H1 (cell line): Measurements from ENCODE around the gene SPATA32. TPM values are rescaled to one million over a fixed set of nuclear protein-coding genes. Genes with fewer than 3 reads are reported as not detected.

Experiments used
- CTCF ChIA-PET: fragments of 300-600 bp; sonication (Branson Sonifier 250); formaldehyde crosslinking; loops from one replicate; lab custom pipeline; 2021; ENCODE audit not compliant: partially characterized antibody; lab: Charles Lee
- POLR2A ChIA-PET: fragments of 300-600 bp; sonication (Branson Sonifier 250); formaldehyde crosslinking; loops from one replicate; lab custom pipeline; 2021; ENCODE audit warnings: inconsistent platforms; ENCODE audit not compliant: partially characterized antibody; lab: Charles Lee
- DNase-seq, 2 experiments: peaks; one replicate each; pipeline versions ENCODE4 v3.0.0 to v3.0.0-alpha.2; 2010 to 2022; ENCODE audit warnings: low spot score in 2 of 2, low read depth in 1 of 2, mixed read lengths in 1 of 2
- FAIRE-seq: peaks from 2 replicates; lab custom pipeline; 2011; peaks lifted over from hg19 to GRCh38; lab: Jason Lieb, UNC
- H2AFZ ChIP-seq: 2 replicates; pipeline ENCODE4 v1.8.1; 2012; ENCODE audit warnings: low read length, inconsistent platforms
- H2AK5ac ChIP-seq: 2 replicates; pipeline ENCODE4 v1.6.1; 2013; ENCODE audit warnings: low read depth, low read length
- H2BK120ac ChIP-seq: replicated peaks from 2 replicates; pipeline ENCODE3; 2013; ENCODE audit warnings: low read depth, low read length, inconsistent platforms
- H2BK12ac ChIP-seq: 2 replicates; pipeline ENCODE4 v1.6.1; 2013; ENCODE audit warnings: low read depth, low read length
- H2BK15ac ChIP-seq: 2 replicates; pipeline ENCODE4 v1.6.1; 2013; ENCODE audit warnings: low read length
- H2BK20ac ChIP-seq: 2 replicates; pipeline ENCODE4 v1.6.1; 2013; ENCODE audit warnings: low read length
- H2BK5ac ChIP-seq: 2 replicates; pipeline ENCODE4 v1.6.1; 2013; ENCODE audit warnings: low read depth, low read length
- H3K14ac ChIP-seq: 2 replicates; pipeline ENCODE4 v1.6.1; 2013; ENCODE audit warnings: inconsistent platforms; ENCODE audit not compliant: insufficient read length
- H3K18ac ChIP-seq: 2 replicates; pipeline ENCODE4 v1.6.1; 2013; ENCODE audit warnings: low read length; ENCODE audit errors: extremely low read depth
- H3K23ac ChIP-seq: 2 replicates; pipeline ENCODE4 v1.6.1; 2013; ENCODE audit warnings: inconsistent platforms; ENCODE audit not compliant: insufficient read length
- H3K23me2 ChIP-seq: 2 replicates; pipeline ENCODE4 v1.6.1; 2013; ENCODE audit warnings: low read depth, low read length
- H3K27ac ChIP-seq: 2 replicates; pipeline ENCODE4 v1.6.1; 2011; ENCODE audit warnings: low read depth, low read length, inconsistent platforms
- H3K27me3 ChIP-seq, 4 experiments: replicated peaks in 1 of 4; 1 replicate in 1 of 4; 2 replicates in 3 of 4; pipeline versions ENCODE4 v1.6.1 to v1.8.1; 2011 to 2013; ENCODE audit warnings: low read length in 3 of 4, mild to moderate bottlenecking in 3 of 4, inconsistent platforms in 2 of 4, mixed read lengths in 2 of 4, moderate library complexity in 1 of 4; ENCODE audit not compliant: control insufficient read depth in 3 of 4, insufficient read depth in 3 of 4; ENCODE audit errors: extremely low read depth in 1 of 4
- H3K36me3 ChIP-seq, 4 experiments: 2 replicates each; pipeline versions ENCODE4 v1.6.1 to v1.8.1; 2011 to 2013; ENCODE audit warnings: mild to moderate bottlenecking in 4 of 4, low read length in 3 of 4, moderate library complexity in 2 of 4, control low read depth in 1 of 4, inconsistent platforms in 1 of 4; ENCODE audit not compliant: insufficient read depth in 4 of 4, control insufficient read depth in 2 of 4
- H3K4ac ChIP-seq: replicated peaks from 2 replicates; pipeline ENCODE3; 2013; ENCODE audit warnings: low read length, low read depth, mixed read lengths, inconsistent platforms; ENCODE audit not compliant: insufficient read length
- H3K4me1 ChIP-seq, 4 experiments: replicated peaks in 1 of 4; 1 replicate in 1 of 4; 2 replicates in 3 of 4; pipeline versions ENCODE4 v1.6.1 to v1.8.1; 2011 to 2013; ENCODE audit warnings: low read length in 3 of 4, inconsistent platforms in 2 of 4, mixed read lengths in 1 of 4; ENCODE audit not compliant: insufficient read depth in 4 of 4, control insufficient read depth in 3 of 4
- H3K4me2 ChIP-seq, 2 experiments: 2 replicates each; pipeline versions ENCODE4 v1.6.1 to v1.8.1; 2011 to 2013; ENCODE audit warnings: low read depth in 2 of 2, low read length in 2 of 2, control low read depth in 1 of 2, inconsistent platforms in 1 of 2, mild to moderate bottlenecking in 1 of 2; ENCODE audit not compliant: insufficient read depth in 1 of 2
- H3K4me3 ChIP-seq, 4 experiments: fragments of 200-600, 300-600 bp in 1 of 4; sonication (generic), shearing (Covaris generic), sonication (Bioruptor Twin) in 1 of 4; 2 replicates each; pipeline versions ENCODE4 v1.5.1 to v1.8.1; 2011 to 2016; ENCODE audit warnings: low read length in 4 of 4, low read depth in 3 of 4, control low read depth in 2 of 4, inconsistent platforms in 2 of 4, mild to moderate bottlenecking in 2 of 4, mixed read lengths in 1 of 4, moderate library complexity in 1 of 4; ENCODE audit not compliant: insufficient read depth in 2 of 4; ENCODE audit errors: extremely low read depth in 1 of 4
- H3K56ac ChIP-seq: replicated peaks from 2 replicates; pipeline ENCODE3; 2013; ENCODE audit warnings: low read depth, mild to moderate bottlenecking, mixed read lengths, low read length, inconsistent platforms; ENCODE audit not compliant: insufficient read length
- H3K79me1 ChIP-seq: 2 replicates; pipeline ENCODE4 v1.6.1; 2013; ENCODE audit warnings: low read depth, low read length, control low read depth
- H3K79me2 ChIP-seq, 2 experiments: 2 replicates each; pipeline versions ENCODE4 v1.6.1 to v1.8.1; 2012 to 2013; ENCODE audit warnings: low read length in 2 of 2, mild to moderate bottlenecking in 2 of 2, inconsistent platforms in 1 of 2; ENCODE audit not compliant: insufficient read depth in 2 of 2, control insufficient read depth in 1 of 2
- H3K9ac ChIP-seq, 4 experiments: replicated peaks in 1 of 4; 1 replicate in 1 of 4; 2 replicates in 3 of 4; pipeline versions ENCODE4 v1.6.1 to v1.8.1; 2011 to 2013; ENCODE audit warnings: low read depth in 3 of 4, low read length in 3 of 4, control low read depth in 2 of 4, mild to moderate bottlenecking in 2 of 4, moderate library complexity in 2 of 4, inconsistent platforms in 1 of 4; ENCODE audit errors: extremely low read depth in 1 of 4
- H3K9me3 ChIP-seq, 2 experiments: 2 replicates each; pipeline versions ENCODE4 v1.6.1 to v1.8.1; 2012 to 2013; ENCODE audit warnings: mild to moderate bottlenecking in 2 of 2, moderate library complexity in 2 of 2, control low read depth in 1 of 2, inconsistent platforms in 1 of 2, low read depth in 1 of 2, low read length in 1 of 2, mixed read lengths in 1 of 2; ENCODE audit not compliant: insufficient read depth in 2 of 2
- H4K20me1 ChIP-seq, 2 experiments: replicated peaks in 1 of 2; 2 replicates each; pipeline versions ENCODE3 to v1.8.1; 2011 to 2013; ENCODE audit warnings: inconsistent platforms in 2 of 2, low read length in 2 of 2, mild to moderate bottlenecking in 1 of 2; ENCODE audit not compliant: insufficient read depth in 2 of 2, control insufficient read depth in 1 of 2
- H4K5ac ChIP-seq: 2 replicates; pipeline ENCODE4 v1.6.1; 2013; ENCODE audit warnings: low read length, low read depth, mixed read lengths, inconsistent platforms; ENCODE audit not compliant: insufficient read length
- H4K8ac ChIP-seq: 2 replicates; pipeline ENCODE4 v1.8.0; 2013; ENCODE audit warnings: mild to moderate bottlenecking, moderate library complexity, low read length, inconsistent platforms; ENCODE audit not compliant: insufficient read depth; ENCODE audit errors: extremely low read depth
- H4K91ac ChIP-seq: replicated peaks from 2 replicates; pipeline ENCODE3; 2013; ENCODE audit warnings: low read length, mixed read lengths, inconsistent platforms; ENCODE audit not compliant: insufficient read length
- ATF3 ChIP-seq: IDR thresholded peaks from 2 replicates; pipeline ENCODE4 v1.6.1; 2011; ENCODE audit warnings: low read depth, mild to moderate bottlenecking, low read length; ENCODE audit not compliant: insufficient read depth
- EP300 ChIP-seq, 2 experiments: IDR thresholded peaks; 1 replicate in 1 of 2; 2 replicates in 1 of 2; pipeline ENCODE4 v1.6.1; 2011 to 2012; ENCODE audit warnings: low read depth in 2 of 2, low read length in 2 of 2, mild to moderate bottlenecking in 2 of 2, borderline replicate concordance in 1 of 2, inconsistent platforms in 1 of 2, moderate library complexity in 1 of 2
- JUND ChIP-seq: IDR thresholded peaks from 2 replicates; pipeline ENCODE4 v1.6.1; 2011; ENCODE audit warnings: mild to moderate bottlenecking, improper control_type of control experiment, low read length
- KDM5A ChIP-seq: fragments of 200-600 bp; IDR thresholded peaks from 2 replicates; pipeline ENCODE4 v1.7.1; 2012; ENCODE audit warnings: mild to moderate bottlenecking, low read length, inconsistent platforms, mixed read lengths
- MAX ChIP-seq: IDR thresholded peaks from 2 replicates; pipeline ENCODE4 v1.6.1; 2012; ENCODE audit warnings: inconsistent platforms
- NRF1 ChIP-seq: IDR thresholded peaks from 2 replicates; pipeline ENCODE4 v1.6.1; 2011; ENCODE audit warnings: mild to moderate bottlenecking, low read depth, low read length, improper control_type of control experiment
- POLR2A ChIP-seq, 2 experiments: IDR thresholded peaks; 1 replicate in 1 of 2; 2 replicates in 1 of 2; pipeline ENCODE4 v1.6.1; 2011; ENCODE audit warnings: low read depth in 2 of 2, low read length in 2 of 2, mild to moderate bottlenecking in 2 of 2; ENCODE audit errors: control extremely low read depth in 1 of 2
- SP4 ChIP-seq: IDR thresholded peaks from 2 replicates; pipeline ENCODE4 v1.6.1; 2012; ENCODE audit warnings: low read length, inconsistent platforms
- TAF7 ChIP-seq: optimal IDR thresholded peaks from 2 replicates; pipeline ENCODE3; 2011; ENCODE audit warnings: low read depth, mild to moderate bottlenecking, inconsistent platforms, low read length, moderate library complexity, borderline replicate concordance
- TEAD4 ChIP-seq: IDR thresholded peaks from 2 replicates; pipeline ENCODE4 v1.6.1; 2012; ENCODE audit warnings: low read depth, low read length, inconsistent platforms, mixed read lengths
- WGBS, 2 experiments: shearing (Covaris generic) in 1 of 2; methylation state at CpG; one replicate each; pipeline versions ENCODE4 v1.1.6 to v1.1.7; 2013 to 2015; ENCODE audit warnings: low lambda C conversion rate in 2 of 2, mixed read lengths in 2 of 2, inconsistent platforms in 1 of 2, low coverage in 1 of 2, missing lambda C conversion rate in 1 of 2; ENCODE audit not compliant: insufficient replicate concordance in 2 of 2, insufficient coverage in 1 of 2, insufficient read length in 1 of 2; ENCODE audit errors: extremely low coverage in 1 of 2, missing lambda C conversion rate in 1 of 2; 5-methylcytosine and 5-hydroxymethylcytosine counted together
- polyA plus RNA-seq, 7 experiments: library from polyadenylated mRNA; depleted of rRNA in 3 of 7; stranded (reverse) in 5 of 7; unstranded in 2 of 7; fragments of >200 nt in 5 of 7; fragments of 200-250 nt in 2 of 7; gene quantifications; 1 replicate in 5 of 7; 2 replicates in 1 of 7; 4 replicates in 1 of 7; pipeline versions ENCODE4 v1.2.1 to v1.2.3, GENCODE V29; 2011 to 2013; ENCODE audit warnings: missing spikeins in 2 of 7, mixed read lengths in 2 of 7
- total RNA-seq: library from RNA; stranded (reverse); fragmentation: NEBNext Ultra II Directional; extraction: Animal tissue kit (Norgen Biotek cat#: 25700); gene quantifications from 2 replicates; pipeline ENCODE4 v1.2.1, GENCODE V29; 2021

SPATA32 gene
- total and polyA plus RNA-seq, 2 of the 8 experiments (the other 6 are each of a cell fraction or from before 2014, with no cell fraction given), result 0.24 TPM; not detected in 1

- H3K9me3 ChIP-seq, result no peaks in the 10 kb centered on the region
- H2BK5ac ChIP-seq, result no peak overlapping the region
- no peak overlapping the region for H3K18ac ChIP-seq
- no peak overlapping the region for H4K5ac ChIP-seq
- FAIRE-seq (no peak), DNase-seq (no peak)
- ChIA-PET POLR2A (interaction anchor here (1.5 kb wide), 1 partner anchor 18 kb away, joined by 3 read pairs; no protein-coding TSS in a partner anchor), CTCF (interaction anchor here (0.8 to 3.5 kb wide), 9 partner anchors 10 to 91 kb away, joined by 3 to 19 read pairs (median 7); no protein-coding TSS in a partner anchor)
- no peak overlapping the region for H3K23ac ChIP-seq
- H3K23me2 ChIP-seq, result no peaks in the 10 kb centered on the region
- no peak overlapping the region for H2BK15ac ChIP-seq
- H3K4me3 ChIP-seq, result no peak overlapping the region
- H3K79me1 ChIP-seq, result peaks cover 15% of the 10 kb centered on the region
- H3K4ac ChIP-seq, result no peak overlapping the region
- H4K20me1 ChIP-seq, result peaks cover 6 to 7% of the 10 kb centered on the region in 2 experiments
- H3K27me3 ChIP-seq, result no peaks in the 10 kb centered on the region
- H2BK12ac ChIP-seq, result no peak overlapping the region
- WGBS, 2 experiments, result 88% methylated on average over 3 of the region's 3 CpGs; no CpG with 5 or more reads in 1 of the 2 experiments
- no peak overlapping the region for H3K14ac ChIP-seq
- H3K36me3 ChIP-seq, result no peaks in the 10 kb centered on the region
- H2BK20ac ChIP-seq, result no peak overlapping the region
- H3K79me2 ChIP-seq, result peaks cover 0 to 4% of the 10 kb centered on the region in 2 experiments; a peak in 1 of 4 replicates
- H3K4me1 ChIP-seq, result peaks cover 0 to 5% (median 0%) of the 10 kb centered on the region in 4 experiments; a peak in 1 of 7 replicates
- no peak overlapping the region for H3K56ac ChIP-seq
- no peak overlapping the region for H4K8ac ChIP-seq
- no peak overlapping the region for H3K4me2 ChIP-seq
- no peak overlapping the region for H2BK120ac ChIP-seq
- H3K27ac ChIP-seq, result no peak overlapping the region
- no peak overlapping the region for H2AFZ ChIP-seq
- no peak overlapping the region for H2AK5ac ChIP-seq
- H4K91ac ChIP-seq, result no peak overlapping the region
- H3K9ac ChIP-seq, result no peak overlapping the region
- TF ChIP-seq ATF3, result no peak
- TF ChIP-seq NRF1, result no peak
- no peak for TF ChIP-seq EP300 (IDR thresholded peaks at IDR 0.05; ENCODE audit: borderline replicate concordance in 1 of 2, low read depth in 2 of 2, low read length in 2 of 2)
- no peak for TF ChIP-seq TAF7
- no peak for TF ChIP-seq MAX
- TF ChIP-seq POLR2A (IDR thresholded peaks at IDR 0.05; ENCODE audit: control extremely low read depth in 1 of 2, low read depth in 2 of 2, low read length in 2 of 2), result no peak
- TF ChIP-seq SP4, result no peak
- no peak for TF ChIP-seq KDM5A
- no peak for TF ChIP-seq TEAD4
- TF ChIP-seq JUND, result no peak
Observed at GRCh38 chr17:45294506-45294905, 32.6 kb upstream of the SPATA32 start.
